ENCODE data around the gene CFD.

Gene CFD

GRCh38 chr19:903266-903797 lies 43.9 kb downstream of the CFD start:
- Mint-ChIP-seq H3K4me3 (no peak overlapping the region), H3K27ac (no peak overlapping the region), H3K9me3 (no peaks in the 10 kb centered on the region), H3K4me1 (ENCODE audit: low read depth) (peaks cover 19% of the 10 kb centered on the region), H3K27me3 (ENCODE audit: low read depth) (no peaks in the 10 kb centered on the region), H3K36me3 (ENCODE audit: low read depth) (peaks cover 10% of the 10 kb centered on the region)

- H3K9me3 Mint-ChIP-seq = no peaks in the 10 kb centered on the region
- no peak overlapping the region for H3K27ac Mint-ChIP-seq
- H3K4me1 Mint-ChIP-seq (ENCODE audit: low read depth) = peaks cover 28% of the 10 kb centered on the region
- H3K36me3 Mint-ChIP-seq (ENCODE audit: low read depth) = peaks cover 17% of the 10 kb centered on the region
- no peak overlapping the region for H3K4me3 Mint-ChIP-seq
- no peaks in the 10 kb centered on the region for H3K27me3 Mint-ChIP-seq (ENCODE audit: low read depth)
Observed at GRCh38 chr19:904545-904944, 45.1 kb downstream of the CFD start.

- H3K27me3 Mint-ChIP-seq (ENCODE audit: low read depth) = no peaks in the 10 kb centered on the region
- H3K9me3 Mint-ChIP-seq = no peaks in the 10 kb centered on the region
- H3K4me3 Mint-ChIP-seq = no peak overlapping the region
- peaks cover 35% of the 10 kb centered on the region for H3K4me1 Mint-ChIP-seq (ENCODE audit: low read depth)
- peaks cover 18% of the 10 kb centered on the region for H3K36me3 Mint-ChIP-seq (ENCODE audit: low read depth)
- peak overlapping the region; percentile 85 for H3K27ac Mint-ChIP-seq
Observed at GRCh38 chr19:906480-906879, 47.0 kb downstream of the CFD start.

- Mint-ChIP-seq H3K4me3 (peak overlapping the region; percentile 34), H3K27me3 (ENCODE audit: low read depth) (no peaks in the 10 kb centered on the region), H3K4me1 (ENCODE audit: low read depth) (peaks cover 35% of the 10 kb centered on the region), H3K9me3 (no peaks in the 10 kb centered on the region), H3K36me3 (ENCODE audit: low read depth) (peaks cover 18% of the 10 kb centered on the region), H3K27ac (peak overlapping the region; percentile 85)
Observed at GRCh38 chr19:907183-907853, 47.9 kb downstream of the CFD start.

- peaks cover 11% of the 10 kb centered on the region for H3K36me3 Mint-ChIP-seq (ENCODE audit: low read depth)
Observed at GRCh38 chr19:911197-912033, 52.0 kb downstream of the CFD start.

GRCh38 chr19:912181-913079 lies 53.0 kb downstream of the CFD start:
- no peaks in the 10 kb centered on the region for H3K9me3 Mint-ChIP-seq
- peak overlapping the region; percentile 82 for H3K27ac Mint-ChIP-seq
- H3K4me1 Mint-ChIP-seq (ENCODE audit: low read depth) = peaks cover 25% of the 10 kb centered on the region
- H3K4me3 Mint-ChIP-seq = peak overlapping the region; percentile 79
- H3K36me3 Mint-ChIP-seq (ENCODE audit: low read depth) = peaks cover 11% of the 10 kb centered on the region
- H3K27me3 Mint-ChIP-seq (ENCODE audit: low read depth) = no peaks in the 10 kb centered on the region

More at GRCh38 chr19:911197-912033, 52.0 kb downstream of the CFD start:
- peaks cover 30% of the 10 kb centered on the region for H3K4me1 Mint-ChIP-seq (ENCODE audit: low read depth)
- H3K4me3 Mint-ChIP-seq = peak overlapping the region; percentile 78
- no peaks in the 10 kb centered on the region for H3K27me3 Mint-ChIP-seq (ENCODE audit: low read depth)
- H3K27ac Mint-ChIP-seq = peak overlapping the region; percentile 85
- H3K9me3 Mint-ChIP-seq = no peaks in the 10 kb centered on the region

Data from T-helper 1 cell treated with Interleukin-12 subunit alpha and Interleukin-12 subunit beta and Interleukin-4 antibody, amounts not matched to agents 30 μg/mL and 1 μg/mL, for 36 hours (primary cell).